CD14-positive monocyte (primary cell): ENCODE results near the gene SLC25A22. TPM values are rescaled to one million over a fixed set of nuclear protein-coding genes. Genes with fewer than 3 reads are reported as not detected.

Experiments used
- DNase-seq, 3 donors: peaks; one replicate each; pipeline ENCODE4 v3.0.0-alpha.2; 2011 to 2022
- H2AFZ ChIP-seq: 2 replicates; pipeline ENCODE4 v1.6.0; 2012; ENCODE audit warnings: mild to moderate bottlenecking, low read depth, low read length, inconsistent platforms; ENCODE audit not compliant: insufficient read depth, poor library complexity, severe bottlenecking
- H3K27ac ChIP-seq, 2 donors: 1 replicate in 1 of 2; 2 replicates in 1 of 2; pipeline ENCODE4 v1.5.1; 2012 to 2013; ENCODE audit warnings: low read length in 2 of 2, control low read depth in 1 of 2, inconsistent platforms in 1 of 2, low read depth in 1 of 2, mild to moderate bottlenecking in 1 of 2
- H3K27me3 ChIP-seq, 2 donors: one replicate each; pipeline versions ENCODE4 v1.6.0 to v1.6.1; 2011 to 2013; ENCODE audit warnings: low read length in 2 of 2; ENCODE audit not compliant: control insufficient read depth in 2 of 2, insufficient read depth in 2 of 2
- H3K36me3 ChIP-seq, 2 donors: replicated peaks in 1 of 2; 1 replicate in 1 of 2; 2 replicates in 1 of 2; pipeline versions ENCODE4 v1.5.1 to v1.6.1; 2012 to 2013; ENCODE audit warnings: low read length in 2 of 2, control low read depth in 1 of 2, inconsistent platforms in 1 of 2, mild to moderate bottlenecking in 1 of 2; ENCODE audit not compliant: insufficient read depth in 2 of 2, control insufficient read depth in 1 of 2
- H3K4me1 ChIP-seq, 2 donors: 1 replicate in 1 of 2; 2 replicates in 1 of 2; pipeline versions ENCODE4 v1.5.1 to v1.6.1; 2012 to 2013; ENCODE audit warnings: low read length in 2 of 2, control low read depth in 1 of 2, inconsistent platforms in 1 of 2, mild to moderate bottlenecking in 1 of 2, moderate library complexity in 1 of 2; ENCODE audit not compliant: insufficient read depth in 2 of 2, control insufficient read depth in 1 of 2
- H3K4me2 ChIP-seq: replicated peaks from 2 replicates; pipeline ENCODE3; 2012; ENCODE audit warnings: low read length, moderate library complexity, mild to moderate bottlenecking; ENCODE audit not compliant: poor library complexity, severe bottlenecking; ENCODE audit errors: extremely low read depth
- H3K4me3 ChIP-seq, 3 experiments: fragments of 200-600 bp in 1 of 3; sonication (generic) in 1 of 3; replicated peaks in 1 of 3; 1 replicate in 2 of 3; 2 replicates in 1 of 3; pipeline ENCODE4 v1.5.1; 2011 to 2013; ENCODE audit warnings: low read length in 3 of 3, mild to moderate bottlenecking in 3 of 3, control low read depth in 2 of 3, low read depth in 2 of 3, inconsistent platforms in 1 of 3, moderate library complexity in 1 of 3
- H3K79me2 ChIP-seq: 2 replicates; pipeline ENCODE4 v1.6.0; 2012; ENCODE audit warnings: mild to moderate bottlenecking, control low read depth, inconsistent platforms, low read length, moderate library complexity; ENCODE audit not compliant: insufficient read depth
- H3K9ac ChIP-seq: 2 replicates; pipeline ENCODE4 v1.6.0; 2017; ENCODE audit warnings: low read length, mild to moderate bottlenecking; ENCODE audit not compliant: insufficient read depth, poor library complexity, severe bottlenecking
- H3K9me3 ChIP-seq, 2 donors: replicated peaks in 1 of 2; 1 replicate in 1 of 2; 2 replicates in 1 of 2; pipeline versions ENCODE4 v1.5.1 to v1.6.1; 2012 to 2013; ENCODE audit warnings: low read length in 2 of 2, control low read depth in 1 of 2; ENCODE audit not compliant: control insufficient read depth in 1 of 2, insufficient read depth in 1 of 2
- H4K20me1 ChIP-seq: 2 replicates; pipeline ENCODE4 v1.6.0; 2012; ENCODE audit warnings: mild to moderate bottlenecking, low read length, control low read depth, moderate library complexity; ENCODE audit not compliant: insufficient read depth
- H3K27ac Mint-ChIP-seq, 7 donors: one replicate each; pipeline ENCODE4 v1.8.0; 2020; ENCODE audit warnings: mild to moderate bottlenecking in 7 of 7, mixed read lengths in 7 of 7, moderate library complexity in 6 of 7, inconsistent platforms in 2 of 7
- H3K27me3 Mint-ChIP-seq, 3 donors: one replicate each; pipeline ENCODE4 v1.8.0; 2021 to 2022; ENCODE audit warnings: low read depth in 3 of 3, mild to moderate bottlenecking in 3 of 3, mixed read lengths in 3 of 3, moderate library complexity in 3 of 3, inconsistent platforms in 1 of 3
- H3K36me3 Mint-ChIP-seq, 2 donors: one replicate each; pipeline ENCODE4 v1.8.0; 2020; ENCODE audit warnings: mixed read lengths in 2 of 2, inconsistent platforms in 1 of 2, mild to moderate bottlenecking in 1 of 2
- H3K4me1 Mint-ChIP-seq: one replicate; pipeline ENCODE4 v1.8.0; 2020; ENCODE audit warnings: mild to moderate bottlenecking, mixed read lengths
- H3K4me3 Mint-ChIP-seq, 2 donors: one replicate each; pipeline ENCODE4 v1.8.0; 2020; ENCODE audit warnings: mild to moderate bottlenecking in 2 of 2, mixed read lengths in 2 of 2, moderate library complexity in 1 of 2
- H3K9me3 Mint-ChIP-seq, 7 donors: one replicate each; pipeline ENCODE4 v1.8.0; 2020 to 2022; ENCODE audit warnings: mixed read lengths in 7 of 7, mild to moderate bottlenecking in 6 of 7, moderate library complexity in 6 of 7, inconsistent platforms in 2 of 7
- CTCF ChIP-seq: fragments of 200-600 bp; IDR thresholded peaks from one replicate; pipeline ENCODE4 v1.8.0; 2022; ENCODE audit warnings: antibody characterized with exemption, mild to moderate bottlenecking
- WGBS: methylation state at CpG from one replicate; pipeline ENCODE4 v1.1.5; 2013; ENCODE audit warnings: missing lambda C conversion rate; ENCODE audit not compliant: insufficient coverage; 5-methylcytosine and 5-hydroxymethylcytosine counted together
- intact Hi-C, 2 donors: fragments of 100-400 bp; cut with micrococcal nuclease; formaldehyde crosslinking; loops; one replicate each; pipeline versions ENCODE4 v1.15.0 to v1.15.1; 2023
- polyA plus RNA-seq, 3 donors: library from polyadenylated mRNA; depleted of rRNA in 1 of 3; unstranded in 2 of 3; stranded (reverse) in 1 of 3; fragments of 300-500 nt in 2 of 3; fragments of >200 nt in 1 of 3; fragmentation: Illumina TruSeq in 2 of 3; gene quantifications; 1 replicate in 2 of 3; 2 replicates in 1 of 3; pipeline ENCODE4 v1.2.3, GENCODE V29; 2012 to 2021

SLC25A22 gene
- polyA plus RNA-seq, 3 donors = 4.4 to 20.9 (median 5.6) TPM

GRCh38 chr11:801097-801780, 3.2 kb upstream of the SLC25A22 start:
- Histone ChIP-seq H3K9me3 (no peaks in the 10 kb centered on the region), H3K4me3 (no peak overlapping the region), H3K4me1 (peaks cover 34 to 42% of the 10 kb centered on the region in 2 donors), H3K27me3 (no peaks in the 10 kb centered on the region), H3K9ac (no peak overlapping the region), H3K27ac (no peak overlapping the region), H3K4me2 (no peak overlapping the region), H4K20me1 (peaks cover 11% of the 10 kb centered on the region), H2AFZ (no peak overlapping the region), H3K79me2 (peaks cover 15% of the 10 kb centered on the region), H3K36me3 (peaks cover 14 to 15% of the 10 kb centered on the region in 2 donors)
- no peak for TF ChIP-seq CTCF
- Mint-ChIP-seq H3K4me3 (no peak overlapping the region), H3K27me3 (peaks cover 0 to 5% (median 2%) of the 10 kb centered on the region in 3 donors), H3K36me3 (peaks cover 3 to 22% of the 10 kb centered on the region in 2 donors), H3K27ac (peak overlapping the region in 1 of 7 donors; percentile 46), H3K4me1 (peaks cover 27% of the 10 kb centered on the region), H3K9me3 (peaks cover 0 to 3% (median 0%) of the 10 kb centered on the region in 7 donors)
- 93% methylated on average over 17 of the region's 20 CpGs for WGBS
- no peak for DNase-seq
- intact Hi-C loops = no loop called here

- 97% methylated on average over 22 of the region's 30 CpGs for WGBS
- Mint-ChIP-seq H3K4me1 (peaks cover 28% of the 10 kb centered on the region), H3K27me3 (peaks cover 0 to 5% (median 2%) of the 10 kb centered on the region in 3 donors), H3K36me3 (peaks cover 3 to 22% of the 10 kb centered on the region in 2 donors), H3K27ac (no peak overlapping the region), H3K4me3 (no peak overlapping the region), H3K9me3 (peaks cover 0 to 3% (median 0%) of the 10 kb centered on the region in 7 donors)
- DNase-seq = no peak
- no peak for TF ChIP-seq CTCF
- peaks cover 11% of the 10 kb centered on the region for H4K20me1 ChIP-seq
- peaks cover 38 to 45% of the 10 kb centered on the region in 2 donors for H3K4me1 ChIP-seq
- H3K9ac ChIP-seq = no peak overlapping the region
- intact Hi-C loops = no loop called here
- peaks cover 15% of the 10 kb centered on the region for H3K79me2 ChIP-seq
- H3K4me3 ChIP-seq = no peak overlapping the region
- no peak overlapping the region for H2AFZ ChIP-seq
- H3K9me3 ChIP-seq = no peaks in the 10 kb centered on the region
- no peak overlapping the region for H3K27ac ChIP-seq
- H3K4me2 ChIP-seq = no peak overlapping the region
- H3K27me3 ChIP-seq = no peaks in the 10 kb centered on the region
- H3K36me3 ChIP-seq = peaks cover 14 to 15% of the 10 kb centered on the region in 2 donors
These were observed 2.4 kb upstream of the SLC25A22 start for GRCh38 chr11:800473-800872.
